Activated naive CD4-positive, alpha-beta T cell treated with anti-CD3 and anti-CD28 coated beads, Interleukin-2, amount 10 ng/mL, durations not matched to agents 7 days and 5 days (primary cell): ENCODE data around the gene STX8.

Source experiments
- CTCF ChIA-PET: fragments of 350-600 bp; sonication (Branson Sonifier 250); formaldehyde crosslinking; loops from one replicate; lab custom pipeline; 2021; ENCODE audit warnings: antibody characterized with exemption; lab: Charles Lee
- DNase-seq: peaks from one replicate; pipeline ENCODE4 v3.0.0-alpha.2; 2020
- H3K27ac Mint-ChIP-seq: one replicate; pipeline ENCODE4 v1.8.0; 2021; ENCODE audit warnings: mild to moderate bottlenecking, moderate library complexity, mixed read lengths
- H3K27me3 Mint-ChIP-seq: one replicate; pipeline ENCODE4 v1.8.0; 2021; ENCODE audit warnings: mild to moderate bottlenecking, mixed read lengths
- H3K36me3 Mint-ChIP-seq: one replicate; pipeline ENCODE4 v1.8.0; 2021; ENCODE audit warnings: mixed read lengths
- H3K4me1 Mint-ChIP-seq: one replicate; pipeline ENCODE4 v1.8.0; 2021; ENCODE audit warnings: mixed read lengths
- H3K4me3 Mint-ChIP-seq: one replicate; pipeline ENCODE4 v1.8.0; 2021; ENCODE audit warnings: mild to moderate bottlenecking, moderate library complexity, mixed read lengths
- H3K9me3 Mint-ChIP-seq: one replicate; pipeline ENCODE4 v1.8.0; 2021; ENCODE audit warnings: mixed read lengths

Gene STX8

DNA sequence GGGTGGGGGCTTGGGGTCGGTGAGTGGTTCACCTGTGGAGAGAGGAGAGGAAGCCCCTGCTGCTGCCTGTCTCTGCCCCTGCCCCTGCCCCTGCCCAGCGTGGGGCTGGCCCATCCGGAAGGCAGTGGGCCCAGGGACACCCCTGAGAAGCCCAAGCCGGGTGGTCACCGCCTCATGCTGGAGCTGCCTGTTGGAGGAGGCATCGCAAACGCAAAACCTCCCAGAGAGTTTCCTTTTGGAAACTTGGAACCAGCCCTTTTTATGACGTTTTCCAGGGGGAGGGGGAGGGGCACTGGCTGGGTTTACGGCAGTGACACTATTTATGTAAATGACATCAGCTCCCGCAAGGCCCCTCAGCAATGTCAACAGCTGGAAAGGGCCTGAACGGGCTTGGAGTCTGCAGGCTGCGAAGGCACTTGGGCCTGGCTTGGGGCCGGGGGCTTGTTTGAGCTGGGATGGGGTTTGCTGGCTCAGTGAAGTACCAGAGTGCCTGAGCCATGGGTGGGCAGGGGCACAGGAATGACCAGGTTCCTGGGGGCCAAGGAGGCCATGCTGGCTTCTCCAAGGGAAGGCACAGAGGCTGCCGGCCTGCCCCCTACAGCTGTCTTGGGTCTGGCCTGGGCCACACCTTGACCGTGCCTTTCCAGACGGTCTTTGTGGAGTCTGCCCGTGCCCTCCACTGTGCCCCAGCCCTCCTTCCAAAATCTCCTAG lies 334.8 kb downstream of the STX8 start:
- no peaks in the 10 kb centered on the region for H3K9me3 Mint-ChIP-seq
- H3K4me1 Mint-ChIP-seq, result peaks cover 11% of the 10 kb centered on the region
- no peaks in the 10 kb centered on the region for H3K36me3 Mint-ChIP-seq
- peak overlapping the region; percentile 21 for H3K4me3 Mint-ChIP-seq
- no peak overlapping the region for H3K27ac Mint-ChIP-seq
- peaks cover 30% of the 10 kb centered on the region for H3K27me3 Mint-ChIP-seq
- no peak for DNase-seq
- CTCF ChIA-PET, result interaction anchor here (0.6 kb wide), 1 partner anchor 92 kb away, joined by 3 read pairs; no protein-coding TSS in a partner anchor

DNA sequence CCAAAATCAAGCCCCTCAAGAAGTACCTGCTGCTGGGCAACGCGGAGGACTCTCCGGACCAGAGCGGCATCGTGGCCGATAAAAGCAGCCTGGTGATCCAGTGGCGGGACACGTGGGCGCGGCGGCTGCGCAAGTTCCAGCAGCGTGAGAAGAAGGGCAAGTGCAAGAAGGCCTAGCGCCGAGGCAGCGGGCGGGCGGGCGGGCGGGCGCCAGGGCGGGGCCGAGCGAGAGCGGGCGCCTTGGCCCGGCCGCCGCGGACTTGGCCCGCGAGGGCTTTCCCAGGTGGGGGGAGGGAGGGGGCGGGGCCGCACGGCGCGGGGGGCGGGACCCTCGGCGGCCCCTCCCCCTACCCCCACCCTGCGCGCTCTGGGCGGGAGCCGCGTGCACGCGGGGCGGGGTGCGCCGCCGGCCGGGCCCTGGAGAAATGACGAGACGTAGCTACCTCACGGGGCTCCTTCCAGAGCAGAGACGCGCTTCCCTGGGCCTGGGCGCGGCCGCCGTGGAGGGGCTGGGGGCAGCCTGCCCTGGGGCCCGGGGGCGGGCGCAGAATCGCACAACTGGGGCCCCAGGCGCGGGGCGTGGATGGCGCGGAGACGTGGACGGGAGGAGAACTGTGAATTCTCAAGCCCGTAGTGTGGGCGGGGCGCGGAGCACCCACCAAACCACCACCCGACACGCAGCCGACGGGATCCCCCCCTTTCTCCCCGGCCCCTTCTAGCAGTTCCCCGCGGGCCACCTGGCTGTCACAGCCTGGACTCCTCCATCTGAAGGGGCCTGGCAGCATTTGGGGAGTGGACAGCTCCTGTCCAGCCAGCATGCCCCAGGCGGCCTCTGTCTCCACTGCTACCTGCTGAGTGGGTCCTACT lies 335.6 kb downstream of the STX8 start:
- no peak overlapping the region for H3K27ac Mint-ChIP-seq
- DNase-seq, result peak; percentile 72

GRCh38 chr17:9239246-9239792 lies 336.3 kb downstream of the STX8 start:
- H3K27me3 Mint-ChIP-seq, result peaks cover 32% of the 10 kb centered on the region
- H3K27ac Mint-ChIP-seq, result no peak overlapping the region
- DNase-seq, result peak; percentile 34
- no peaks in the 10 kb centered on the region for H3K9me3 Mint-ChIP-seq
- peaks cover 11% of the 10 kb centered on the region for H3K4me1 Mint-ChIP-seq
- peak overlapping the region; percentile 66 for H3K4me3 Mint-ChIP-seq
- CTCF ChIA-PET, result interaction anchor here (0.6 kb wide), 1 partner anchor 51 kb away, joined by 3 read pairs; no protein-coding TSS in a partner anchor
- no peaks in the 10 kb centered on the region for H3K36me3 Mint-ChIP-seq

More for the DNA sequence above, 335.6 kb downstream of the STX8 start:
- CTCF ChIA-PET, result interaction anchor here (0.6 kb wide), 1 partner anchor 51 kb away, joined by 3 read pairs; no protein-coding TSS in a partner anchor
- H3K4me1 Mint-ChIP-seq, result peaks cover 11% of the 10 kb centered on the region
- H3K27me3 Mint-ChIP-seq, result peaks cover 30% of the 10 kb centered on the region
- peak overlapping the region; percentile 66 for H3K4me3 Mint-ChIP-seq
- H3K9me3 Mint-ChIP-seq, result no peaks in the 10 kb centered on the region
- H3K36me3 Mint-ChIP-seq, result no peaks in the 10 kb centered on the region

- Mint-ChIP-seq H3K36me3 (no peaks in the 10 kb centered on the region), H3K4me1 (peaks cover 11% of the 10 kb centered on the region), H3K27ac (no peak overlapping the region), H3K27me3 (peaks cover 39% of the 10 kb centered on the region), H3K4me3 (peak overlapping the region; percentile 66), H3K9me3 (no peaks in the 10 kb centered on the region)
- CTCF ChIA-PET, result no interaction called here
- DNase-seq, result no peak
Observed at GRCh38 chr17:9238340-9239245, 337.0 kb downstream of the STX8 start.

- DNase-seq, result no peak
- no peak overlapping the region for H3K4me3 Mint-ChIP-seq
- CTCF ChIA-PET, result no interaction called here
- no peak overlapping the region for H3K27ac Mint-ChIP-seq
- no peaks in the 10 kb centered on the region for H3K36me3 Mint-ChIP-seq
- H3K27me3 Mint-ChIP-seq, result peaks cover 46% of the 10 kb centered on the region
- peaks cover 11% of the 10 kb centered on the region for H3K4me1 Mint-ChIP-seq
- no peaks in the 10 kb centered on the region for H3K9me3 Mint-ChIP-seq
Observed at GRCh38 chr17:9237661-9238301, 337.8 kb downstream of the STX8 start.

- no peaks in the 10 kb centered on the region for H3K9me3 Mint-ChIP-seq
- peaks cover 11% of the 10 kb centered on the region for H3K4me1 Mint-ChIP-seq
- CTCF ChIA-PET, result no interaction called here
- H3K36me3 Mint-ChIP-seq, result no peaks in the 10 kb centered on the region
- peaks cover 50% of the 10 kb centered on the region for H3K27me3 Mint-ChIP-seq
- H3K4me3 Mint-ChIP-seq, result no peak overlapping the region
- H3K27ac Mint-ChIP-seq, result no peak overlapping the region
- DNase-seq, result no peak
Observed at GRCh38 chr17:9237053-9237410, 338.6 kb downstream of the STX8 start.

DNA sequence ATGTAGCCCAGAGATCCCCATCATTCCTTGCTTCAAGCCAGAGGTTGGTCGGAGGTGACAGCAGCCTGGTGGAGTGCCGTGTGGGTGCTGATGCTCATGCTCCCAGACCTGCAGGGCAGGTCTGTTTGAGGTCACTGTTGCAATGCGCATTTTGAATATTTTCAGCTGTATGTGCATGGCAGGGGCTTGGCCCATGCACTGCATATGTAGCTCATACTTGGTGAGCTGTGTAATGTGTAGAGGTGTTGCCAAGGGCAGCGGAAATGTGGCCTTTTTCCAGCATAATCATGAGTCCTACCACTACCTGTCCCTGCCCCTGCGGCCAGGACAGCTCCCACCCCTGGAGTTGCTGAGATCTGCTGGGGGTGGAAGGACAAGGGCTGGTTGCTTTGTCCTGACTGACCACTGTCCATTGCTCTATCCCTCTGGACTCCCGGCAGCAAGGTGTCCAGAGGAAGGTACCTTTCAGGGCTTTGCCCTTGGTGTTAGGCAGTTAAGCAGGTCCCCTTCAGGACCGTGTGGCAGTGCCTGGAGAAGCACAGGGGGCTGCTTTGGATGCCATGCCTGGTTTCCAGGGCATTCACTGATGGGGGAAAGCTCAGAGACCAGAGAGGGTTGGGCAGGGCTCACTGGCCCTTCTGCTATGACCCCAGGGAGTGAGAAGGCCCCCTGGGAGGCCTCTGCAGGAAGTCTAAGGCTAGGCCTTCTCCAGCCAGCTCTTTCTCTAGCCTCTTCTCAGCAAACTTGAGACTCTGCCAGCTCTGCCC lies 339.2 kb downstream of the STX8 start:
- Mint-ChIP-seq H3K9me3 (no peaks in the 10 kb centered on the region), H3K27me3 (peaks cover 47% of the 10 kb centered on the region), H3K4me3 (no peak overlapping the region), H3K27ac (no peak overlapping the region), H3K36me3 (no peaks in the 10 kb centered on the region), H3K4me1 (peaks cover 11% of the 10 kb centered on the region)
- CTCF ChIA-PET, result no interaction called here
- DNase-seq, result no peak

- CTCF ChIA-PET, result no interaction called here
Observed at GRCh38 chr17:9235346-9235745, 340.3 kb downstream of the STX8 start.

DNA sequence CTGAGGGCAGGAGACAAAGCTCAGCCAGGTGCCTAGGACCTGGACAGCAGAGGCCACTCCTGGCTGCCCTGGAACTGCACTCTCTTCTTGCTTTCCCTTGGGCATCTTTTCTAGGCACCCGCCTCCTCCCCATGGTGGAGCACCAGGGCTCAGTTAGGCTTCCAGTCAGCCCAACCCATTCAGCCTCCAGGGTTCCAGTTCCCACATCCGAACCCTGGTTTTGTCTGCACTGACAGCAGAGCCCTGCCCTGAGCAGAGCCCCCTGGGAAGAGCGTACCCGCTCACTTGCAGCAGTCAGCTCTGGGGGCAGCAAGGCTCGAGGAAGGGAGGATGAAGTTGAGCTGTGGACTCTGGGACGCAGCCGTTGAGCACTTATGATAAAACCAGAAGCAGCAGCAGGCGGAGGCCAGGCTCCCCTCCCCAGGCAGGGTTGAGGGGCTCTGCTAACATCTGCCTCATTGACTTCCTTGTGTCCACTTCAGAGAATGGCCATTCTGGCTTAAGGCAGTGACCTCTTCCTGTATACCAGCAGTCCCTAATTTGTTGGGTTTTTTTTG lies 341.2 kb downstream of the STX8 start:
- CTCF ChIA-PET, result no interaction called here
- H3K36me3 Mint-ChIP-seq, result no peaks in the 10 kb centered on the region
- H3K4me3 Mint-ChIP-seq, result no peak overlapping the region
- H3K9me3 Mint-ChIP-seq, result no peaks in the 10 kb centered on the region
- no peak overlapping the region for H3K27ac Mint-ChIP-seq
- H3K27me3 Mint-ChIP-seq, result peaks cover 44% of the 10 kb centered on the region
- peaks cover 8% of the 10 kb centered on the region for H3K4me1 Mint-ChIP-seq
- no peak for DNase-seq

More at GRCh38 chr17:9235346-9235745, 340.3 kb downstream of the STX8 start:
- peaks cover 11% of the 10 kb centered on the region for H3K4me1 Mint-ChIP-seq
- H3K27me3 Mint-ChIP-seq, result peaks cover 43% of the 10 kb centered on the region
- no peak overlapping the region for H3K4me3 Mint-ChIP-seq
- no peak overlapping the region for H3K27ac Mint-ChIP-seq
- H3K36me3 Mint-ChIP-seq, result no peaks in the 10 kb centered on the region
- no peaks in the 10 kb centered on the region for H3K9me3 Mint-ChIP-seq
- no peak for DNase-seq

DNA sequence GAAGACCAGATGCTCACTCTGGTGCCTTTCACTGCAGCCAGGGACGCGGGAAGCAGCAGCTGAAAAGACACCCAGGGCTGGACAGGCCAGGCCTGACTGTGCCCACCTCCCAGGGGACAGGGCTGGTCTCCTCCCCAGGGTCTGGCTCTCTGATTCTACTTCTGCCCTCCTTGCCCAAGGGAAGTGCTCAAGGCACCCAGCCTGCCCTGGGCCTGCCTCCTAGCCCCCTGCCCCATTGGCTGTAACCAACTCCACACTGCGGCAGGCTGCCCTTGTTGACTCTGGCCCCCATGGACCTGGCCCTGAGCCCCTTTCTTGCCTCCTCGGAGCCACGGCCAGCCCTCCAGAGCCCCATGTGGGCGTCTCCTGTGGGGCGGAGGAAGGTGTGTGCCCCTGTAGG lies 341.9 kb downstream of the STX8 start:
- no peak for DNase-seq
- CTCF ChIA-PET, result no interaction called here
- no peaks in the 10 kb centered on the region for H3K36me3 Mint-ChIP-seq
- H3K4me1 Mint-ChIP-seq, result peaks cover 1% of the 10 kb centered on the region
- H3K4me3 Mint-ChIP-seq, result no peak overlapping the region
- H3K9me3 Mint-ChIP-seq, result no peaks in the 10 kb centered on the region
- no peak overlapping the region for H3K27ac Mint-ChIP-seq
- peaks cover 38% of the 10 kb centered on the region for H3K27me3 Mint-ChIP-seq

- peaks cover 34% of the 10 kb centered on the region for H3K27me3 Mint-ChIP-seq
- no peaks in the 10 kb centered on the region for H3K36me3 Mint-ChIP-seq
- no peak for DNase-seq
- no peaks in the 10 kb centered on the region for H3K9me3 Mint-ChIP-seq
- H3K4me1 Mint-ChIP-seq, result no peaks in the 10 kb centered on the region
- H3K27ac Mint-ChIP-seq, result no peak overlapping the region
- H3K4me3 Mint-ChIP-seq, result no peak overlapping the region
- CTCF ChIA-PET, result no interaction called here
Observed at GRCh38 chr17:9233271-9233599, 342.4 kb downstream of the STX8 start.

DNA sequence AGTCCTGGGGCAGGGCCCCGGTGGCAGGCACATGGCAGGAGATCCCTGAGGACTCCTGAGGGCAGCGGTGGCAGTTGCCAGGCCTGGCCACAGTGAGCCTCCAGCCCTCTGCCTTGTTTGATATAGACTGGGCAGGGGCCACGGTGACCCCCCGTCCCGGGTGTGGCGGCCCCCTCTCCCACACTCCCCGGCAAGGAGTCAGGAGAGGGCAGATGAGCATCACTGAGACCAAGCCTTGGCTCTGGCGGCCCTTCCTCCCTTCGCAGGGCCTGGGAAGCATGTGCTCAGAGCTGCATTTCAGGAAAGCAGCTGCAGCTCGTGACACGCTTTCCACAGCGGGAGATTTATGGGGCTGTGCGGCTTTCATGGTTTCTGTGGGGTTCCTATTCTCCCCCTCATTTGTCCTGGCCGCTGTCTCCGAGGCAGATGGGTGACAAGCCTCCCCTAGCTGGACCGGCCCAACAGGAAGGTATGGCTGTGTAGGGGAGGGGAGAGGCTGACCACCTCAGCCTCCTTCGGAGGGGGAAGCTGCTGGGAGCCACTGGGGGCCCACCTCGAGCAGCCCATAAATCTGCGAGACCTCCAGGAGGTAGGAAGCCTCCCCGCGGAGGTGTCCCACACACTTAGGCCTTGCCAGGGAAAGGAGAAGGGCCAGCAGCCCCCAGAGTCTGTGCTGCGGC lies 342.9 kb downstream of the STX8 start:
- Mint-ChIP-seq H3K27ac (no peak overlapping the region), H3K9me3 (no peaks in the 10 kb centered on the region), H3K36me3 (no peaks in the 10 kb centered on the region), H3K4me3 (no peak overlapping the region), H3K27me3 (peaks cover 29% of the 10 kb centered on the region), H3K4me1 (no peaks in the 10 kb centered on the region)
- DNase-seq, result no peak
- CTCF ChIA-PET, result no interaction called here
